B cell (primary cell): Measurements from ENCODE around the gene NSRP1. TPM values are rescaled to one million over a fixed set of nuclear protein-coding genes. Genes with fewer than 3 reads are reported as not detected.

Experiments used
- ATAC-seq: fragments of 200-7000 bp; cut with Tn5 transposase; one replicate; pipeline ENCODE4 v1.10.0; 2021; ENCODE audit warnings: low read depth, mild to moderate bottlenecking, moderate number of reproducible peaks, moderate library complexity
- CTCF ChIA-PET: fragments of 350-600 bp; sonication (Branson Sonifier 250); formaldehyde crosslinking; loops from one replicate; lab custom pipeline; 2021; ENCODE audit warnings: antibody characterized with exemption, inconsistent platforms; lab: Charles Lee
- POLR2A ChIA-PET: fragments of 350-600 bp; sonication (Branson Sonifier 250); formaldehyde crosslinking; loops from one replicate; lab custom pipeline; 2021; ENCODE audit warnings: antibody characterized with exemption; lab: Charles Lee
- DNase-seq: peaks from one replicate; pipeline ENCODE4 v3.0.0; 2013
- H2AFZ ChIP-seq: 2 replicates; pipeline ENCODE4 v1.6.1; 2012; ENCODE audit warnings: mild to moderate bottlenecking, low read depth, low read length; ENCODE audit not compliant: insufficient read depth, poor library complexity, severe bottlenecking
- H3K27ac ChIP-seq, 2 donors: 1 replicate in 1 of 2; 2 replicates in 1 of 2; pipeline ENCODE4 v1.5.1; 2012 to 2013; ENCODE audit warnings: low read length in 2 of 2, mild to moderate bottlenecking in 2 of 2, moderate library complexity in 1 of 2
- H3K27me3 ChIP-seq, 4 experiments: fragments of 200-600 bp in 1 of 4; sonication (generic) in 1 of 4; replicated peaks in 1 of 4; 1 replicate in 2 of 4; 2 replicates in 2 of 4; pipeline versions ENCODE4 v1.6.1 to v1.7.0; 2013 to 2016; ENCODE audit warnings: low read length in 3 of 4, mild to moderate bottlenecking in 2 of 4, mixed read lengths in 1 of 4, moderate library complexity in 1 of 4; ENCODE audit not compliant: insufficient read depth in 4 of 4, control insufficient read depth in 3 of 4; ENCODE audit errors: control extremely low read depth in 1 of 4
- H3K36me3 ChIP-seq, 2 experiments: replicated peaks in 1 of 2; 1 replicate in 1 of 2; 2 replicates in 1 of 2; pipeline versions ENCODE4 v1.6.1 to v1.7.1; 2013; ENCODE audit warnings: low read length in 1 of 2; ENCODE audit not compliant: insufficient read depth in 2 of 2, control insufficient read depth in 1 of 2; ENCODE audit errors: control extremely low read depth in 1 of 2, extremely low read depth in 1 of 2
- H3K4me1 ChIP-seq, 2 donors: fragments of 200-600 bp in 1 of 2; sonication (generic) in 1 of 2; 1 replicate in 1 of 2; 2 replicates in 1 of 2; pipeline versions ENCODE4 v1.5.1 to v1.6.1; 2013 to 2017; ENCODE audit warnings: low read length in 2 of 2; ENCODE audit not compliant: control insufficient read depth in 2 of 2, insufficient read depth in 2 of 2
- H3K4me2 ChIP-seq: replicated peaks from 2 replicates; pipeline ENCODE3; 2012; ENCODE audit warnings: mild to moderate bottlenecking, low read depth, low read length; ENCODE audit not compliant: poor library complexity, severe bottlenecking
- H3K4me3 ChIP-seq, 5 experiments: fragments of 200-600 bp in 1 of 5; sonication (generic) in 1 of 5; 1 replicate in 3 of 5; 2 replicates in 2 of 5; pipeline versions ENCODE4 v1.5.1 to v1.7.0; 2011 to 2016; ENCODE audit warnings: low read length in 4 of 5, mild to moderate bottlenecking in 4 of 5, low read depth in 2 of 5, control low read depth in 1 of 5, moderate library complexity in 1 of 5; ENCODE audit not compliant: insufficient read depth in 1 of 5; ENCODE audit errors: control extremely low read depth in 1 of 5, extremely low read depth in 1 of 5
- H3K79me2 ChIP-seq: fragments of 200-600 bp; sonication (generic); one replicate; pipeline ENCODE4 v1.6.0; 2016; ENCODE audit warnings: low read length; ENCODE audit not compliant: control insufficient read depth, insufficient read depth
- H3K9ac ChIP-seq: fragments of 200-600 bp; sonication (generic); 2 replicates; pipeline ENCODE4 v1.6.1; 2017; ENCODE audit warnings: mild to moderate bottlenecking, low read length, moderate library complexity
- H3K9me3 ChIP-seq, 3 donors: one replicate each; pipeline versions ENCODE4 v1.6.1 to v1.7.1; 2013; ENCODE audit warnings: low read length in 2 of 3; ENCODE audit not compliant: control insufficient read depth in 2 of 3, insufficient read depth in 1 of 3; ENCODE audit errors: control extremely low read depth in 1 of 3
- H4K20me1 ChIP-seq: 2 replicates; pipeline ENCODE4 v1.6.0; 2012; ENCODE audit warnings: mild to moderate bottlenecking, low read length; ENCODE audit not compliant: insufficient read depth, control insufficient read depth, poor library complexity, severe bottlenecking
- H3K27ac Mint-ChIP-seq: one replicate; pipeline ENCODE4 v1.8.0; 2021; ENCODE audit warnings: mixed read lengths
- H3K27me3 Mint-ChIP-seq: one replicate; pipeline ENCODE4 v1.8.0; 2021; ENCODE audit warnings: mixed read lengths
- H3K4me1 Mint-ChIP-seq: one replicate; pipeline ENCODE4 v1.8.0; 2021; ENCODE audit warnings: mixed read lengths
- H3K4me3 Mint-ChIP-seq: one replicate; pipeline ENCODE4 v1.8.0; 2021; ENCODE audit warnings: mixed read lengths
- H3K9me3 Mint-ChIP-seq: one replicate; pipeline ENCODE4 v1.8.0; 2022; ENCODE audit warnings: mixed read lengths; ENCODE audit not compliant: insufficient read depth
- CTCF ChIP-seq: fragments of 200-600 bp; IDR thresholded peaks from one replicate; pipeline ENCODE4 v1.8.0; 2022; ENCODE audit warnings: antibody characterized with exemption, mild to moderate bottlenecking
- EZH2 ChIP-seq: IDR thresholded peaks from 2 replicates; pipeline ENCODE4 v1.6.1; 2012; ENCODE audit warnings: borderline replicate concordance, low read depth, mild to moderate bottlenecking, moderate library complexity, low read length; ENCODE audit not compliant: insufficient read depth, poor library complexity, severe bottlenecking
- WGBS: methylation state at CpG from one replicate; pipeline ENCODE4 v1.1.5; 2013; ENCODE audit warnings: missing lambda C conversion rate; ENCODE audit not compliant: insufficient coverage; 5-methylcytosine and 5-hydroxymethylcytosine counted together
- intact Hi-C: fragments of 100-400 bp; cut with micrococcal nuclease; formaldehyde crosslinking; loops from one replicate; pipeline ENCODE4 v1.10.0; 2022
- polyA plus RNA-seq: library from polyadenylated mRNA; depleted of rRNA; stranded (reverse); fragments of >200 nt; gene quantifications from 2 replicates; pipeline ENCODE4 v1.2.3, GENCODE V29; 2012
- total RNA-seq, 2 donors: library from RNA; stranded (reverse); fragments of 120-200 nt in 1 of 2; gene quantifications; 1 replicate in 1 of 2; 2 replicates in 1 of 2; pipeline versions ENCODE4 v1.2.3 to v1.2.4, GENCODE V29; 2013 to 2022

Gene NSRP1
- total and polyA plus RNA-seq, 2 donors (not counting 1 experiment from before 2014, with no cell fraction given), result 11.2 to 46.2 TPM

GRCh38 chr17:30226878-30227277 lies 110.3 kb downstream of the NSRP1 start:
- Histone ChIP-seq H2AFZ (no peak overlapping the region), H3K9ac (no peak overlapping the region), H3K27ac (no peak overlapping the region), H3K4me1 (no peaks in the 10 kb centered on the region), H3K79me2 (no peaks in the 10 kb centered on the region), H3K9me3 (no peaks in the 10 kb centered on the region), H3K36me3 (no peaks in the 10 kb centered on the region), H3K27me3 (peaks cover 0 to 3% (median 1%) of the 10 kb centered on the region in 4 experiments), H4K20me1 (no peaks in the 10 kb centered on the region), H3K4me3 (no peak overlapping the region), H3K4me2 (no peak overlapping the region)
- CTCF ChIA-PET, result no interaction called here
- peaks cover 6% of the 10 kb centered on the region for H3K4me1 Mint-ChIP-seq
- 87% methylated on average over 10 of the region's 10 CpGs for WGBS
- intact Hi-C loops, result no loop called here
- H3K27me3 Mint-ChIP-seq, result peaks cover 9% of the 10 kb centered on the region
- TF ChIP-seq CTCF (no peak), EZH2 (no peak)
- no peak for ATAC-seq
- POLR2A ChIA-PET, result no interaction called here
- no peak overlapping the region for H3K4me3 Mint-ChIP-seq
- H3K9me3 Mint-ChIP-seq, result no peaks in the 10 kb centered on the region
- H3K27ac Mint-ChIP-seq, result no peak overlapping the region
- DNase-seq, result no peak

- Mint-ChIP-seq H3K27ac (no peak overlapping the region), H3K9me3 (no peaks in the 10 kb centered on the region), H3K4me3 (no peak overlapping the region), H3K4me1 (peaks cover 6% of the 10 kb centered on the region), H3K27me3 (peaks cover 19% of the 10 kb centered on the region)
- Histone ChIP-seq H3K27me3 (peaks cover 0 to 9% (median 4%) of the 10 kb centered on the region in 4 experiments), H3K79me2 (no peaks in the 10 kb centered on the region), H3K9me3 (no peaks in the 10 kb centered on the region), H3K4me3 (no peak overlapping the region), H4K20me1 (no peaks in the 10 kb centered on the region), H3K36me3 (no peaks in the 10 kb centered on the region), H2AFZ (no peak overlapping the region), H3K27ac (no peak overlapping the region), H3K4me1 (no peaks in the 10 kb centered on the region), H3K9ac (no peak overlapping the region), H3K4me2 (no peak overlapping the region)
- DNase-seq (no peak), ATAC-seq (no peak)
- TF ChIP-seq EZH2 (no peak), CTCF (no peak)
- intact Hi-C loops, result no loop called here
- ChIA-PET CTCF (no interaction called here), POLR2A (no interaction called here)
- 78% methylated on average over 3 of the region's 3 CpGs for WGBS
These were observed 111.4 kb downstream of the NSRP1 start for GRCh38 chr17:30228011-30228410.
